HFFc6 (cell line): Measurements from ENCODE around the gene SSR1. TPM values are rescaled to one million over a fixed set of nuclear protein-coding genes. Genes with fewer than 3 reads are reported as not detected.
"Not testable (repeated sequence)": the region's sequence is repeated elsewhere in the genome, so short reads cannot be mapped to it uniquely, and the experiment has no call there.

ENCODE experiments used
- DNase-seq: peaks from one replicate; pipeline ENCODE4 v3.0.0-alpha.2; 2018
- H3K27ac Mint-ChIP-seq: 2 replicates; pipeline ENCODE4 v1.8.0; 2020; ENCODE audit warnings: mild to moderate bottlenecking, mixed read lengths
- H3K27me3 Mint-ChIP-seq: 2 replicates; pipeline ENCODE4 v1.8.0; 2021; ENCODE audit warnings: mild to moderate bottlenecking, moderate library complexity, mixed read lengths; ENCODE audit not compliant: insufficient read depth
- H3K36me3 Mint-ChIP-seq: 2 replicates; pipeline ENCODE4 v1.8.0; 2021; ENCODE audit warnings: low read depth, mixed read lengths
- H3K4me1 Mint-ChIP-seq: 2 replicates; pipeline ENCODE4 v1.8.0; 2020; ENCODE audit warnings: low read depth, mixed read lengths
- H3K4me3 Mint-ChIP-seq: 2 replicates; pipeline ENCODE4 v1.8.0; 2020; ENCODE audit warnings: mild to moderate bottlenecking, moderate library complexity, mixed read lengths
- H3K9me3 Mint-ChIP-seq: 2 replicates; pipeline ENCODE4 v1.8.0; 2020; ENCODE audit warnings: mild to moderate bottlenecking, mixed read lengths
- total RNA-seq, 6 experiments: library from RNA; stranded (reverse); fragmentation: NEBNext Ultra II Directional; extraction: Animal tissue kit (Norgen Biotek cat#: 25700); gene quantifications; 2 replicates in 1 of 6; 3 replicates in 5 of 6; pipeline ENCODE4 v1.2.3, GENCODE V29; 2021
- TF ChIP-seq, protein P1 (sequence below): fragments of 200-600 bp; sonication (generic); IDR thresholded peaks from 2 replicates; pipeline ENCODE4 v1.5.0; 2021; ENCODE audit warnings: antibody characterized with exemption, mild to moderate bottlenecking

Gene SSR1
- total RNA-seq, 6 experiments from 2014 or later, result 279 to 334 (median 307) TPM

- Mint-ChIP-seq H3K9me3 (no peaks in the 10 kb centered on the region), H3K4me1 (0 out of 2 replicates have a peak, but pooled peaks cover 5% of the 10 kb centered on the region), H3K36me3 (peaks cover 4% of the 10 kb centered on the region; the same call in 1 of the 2 replicates), H3K4me3 (no peak overlapping the region), H3K27me3 (peaks cover 8% of the 10 kb centered on the region), H3K27ac (no peak overlapping the region)
- TF ChIP-seq, protein P1, sequence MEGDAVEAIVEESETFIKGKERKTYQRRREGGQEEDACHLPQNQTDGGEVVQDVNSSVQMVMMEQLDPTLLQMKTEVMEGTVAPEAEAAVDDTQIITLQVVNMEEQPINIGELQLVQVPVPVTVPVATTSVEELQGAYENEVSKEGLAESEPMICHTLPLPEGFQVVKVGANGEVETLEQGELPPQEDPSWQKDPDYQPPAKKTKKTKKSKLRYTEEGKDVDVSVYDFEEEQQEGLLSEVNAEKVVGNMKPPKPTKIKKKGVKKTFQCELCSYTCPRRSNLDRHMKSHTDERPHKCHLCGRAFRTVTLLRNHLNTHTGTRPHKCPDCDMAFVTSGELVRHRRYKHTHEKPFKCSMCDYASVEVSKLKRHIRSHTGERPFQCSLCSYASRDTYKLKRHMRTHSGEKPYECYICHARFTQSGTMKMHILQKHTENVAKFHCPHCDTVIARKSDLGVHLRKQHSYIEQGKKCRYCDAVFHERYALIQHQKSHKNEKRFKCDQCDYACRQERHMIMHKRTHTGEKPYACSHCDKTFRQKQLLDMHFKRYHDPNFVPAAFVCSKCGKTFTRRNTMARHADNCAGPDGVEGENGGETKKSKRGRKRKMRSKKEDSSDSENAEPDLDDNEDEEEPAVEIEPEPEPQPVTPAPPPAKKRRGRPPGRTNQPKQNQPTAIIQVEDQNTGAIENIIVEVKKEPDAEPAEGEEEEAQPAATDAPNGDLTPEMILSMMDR, result no peak
- no peak for DNase-seq
These were observed 11.5 kb upstream of the SSR1 start for GRCh38 chr6:7324520-7324919.

GRCh38 chr6:7323074-7323473, 10.1 kb upstream of the SSR1 start:
- H3K27me3 Mint-ChIP-seq, result peaks cover 13% of the 10 kb centered on the region
- TF ChIP-seq, protein P1, result no peak
- no peak overlapping the region for H3K4me3 Mint-ChIP-seq
- no peaks in the 10 kb centered on the region for H3K9me3 Mint-ChIP-seq
- DNase-seq, result no peak
- peaks cover 4% of the 10 kb centered on the region; the same call in 1 of the 2 replicates for H3K36me3 Mint-ChIP-seq
- H3K4me1 Mint-ChIP-seq, result 0 out of 2 replicates have a peak, but pooled peaks cover 5% of the 10 kb centered on the region
- no peak overlapping the region for H3K27ac Mint-ChIP-seq

- not testable (repeated sequence) for H3K4me1 Mint-ChIP-seq, H3K27ac Mint-ChIP-seq, H3K36me3 Mint-ChIP-seq
These were observed 8.9 kb upstream of the SSR1 start for GRCh38 chr6:7321866-7322265.

GRCh38 chr6:7319406-7319805, 6.4 kb upstream of the SSR1 start:
- not testable (repeated sequence) for H3K9me3 Mint-ChIP-seq, H3K4me3 Mint-ChIP-seq, H3K27ac Mint-ChIP-seq, DNase-seq, H3K27me3 Mint-ChIP-seq, H3K36me3 Mint-ChIP-seq, H3K4me1 Mint-ChIP-seq

More at GRCh38 chr6:7321866-7322265, 8.9 kb upstream of the SSR1 start:
- DNase-seq, H3K4me3 Mint-ChIP-seq, H3K9me3 Mint-ChIP-seq: not testable (repeated sequence)
- H3K27me3 Mint-ChIP-seq, result peaks cover 12% of the 10 kb centered on the region

- no peak overlapping the region for H3K27ac Mint-ChIP-seq
- H3K9me3 Mint-ChIP-seq, result no peaks in the 10 kb centered on the region
- H3K4me1 Mint-ChIP-seq, result peaks cover 8% of the 10 kb centered on the region; the same call in 1 of the 2 replicates
- no peak for DNase-seq
- H3K27me3 Mint-ChIP-seq, result peaks cover 8% of the 10 kb centered on the region
- no peaks in the 10 kb centered on the region for H3K36me3 Mint-ChIP-seq
- TF ChIP-seq, protein P1, result no peak
- no peak overlapping the region for H3K4me3 Mint-ChIP-seq
These were observed 4.5 kb upstream of the SSR1 start for GRCh38 chr6:7317538-7317937.

GRCh38 chr6:7316658-7317533, 3.9 kb upstream of the SSR1 start:
- DNase-seq, result no peak
- Mint-ChIP-seq H3K36me3 (peaks cover 6% of the 10 kb centered on the region), H3K4me1 (peaks cover 8% of the 10 kb centered on the region; the same call in 1 of the 2 replicates), H3K4me3 (no peak overlapping the region), H3K9me3 (no peaks in the 10 kb centered on the region), H3K27ac (no peak overlapping the region), H3K27me3 (peaks cover 5% of the 10 kb centered on the region)
- TF ChIP-seq, protein P1, result no peak
